Erythroblast (primary cell): ENCODE results near the gene CNPY3.

Experiments used
- DNase-seq, 2 experiments: peaks; one replicate each; lab custom pipeline; 2025; lab: John Stamatoyannopoulos, UW
- GATA1 ChIP-seq: IDR thresholded peaks from 2 replicates; pipeline ENCODE4 v1.6.1; 2011; ENCODE audit warnings: low read depth, mild to moderate bottlenecking, control low read depth, low read length, moderate library complexity
- POLR2A ChIP-seq: IDR thresholded peaks from 2 replicates; pipeline ENCODE4 v1.6.1; 2011; ENCODE audit warnings: mild to moderate bottlenecking, low read length

Gene CNPY3

DNA sequence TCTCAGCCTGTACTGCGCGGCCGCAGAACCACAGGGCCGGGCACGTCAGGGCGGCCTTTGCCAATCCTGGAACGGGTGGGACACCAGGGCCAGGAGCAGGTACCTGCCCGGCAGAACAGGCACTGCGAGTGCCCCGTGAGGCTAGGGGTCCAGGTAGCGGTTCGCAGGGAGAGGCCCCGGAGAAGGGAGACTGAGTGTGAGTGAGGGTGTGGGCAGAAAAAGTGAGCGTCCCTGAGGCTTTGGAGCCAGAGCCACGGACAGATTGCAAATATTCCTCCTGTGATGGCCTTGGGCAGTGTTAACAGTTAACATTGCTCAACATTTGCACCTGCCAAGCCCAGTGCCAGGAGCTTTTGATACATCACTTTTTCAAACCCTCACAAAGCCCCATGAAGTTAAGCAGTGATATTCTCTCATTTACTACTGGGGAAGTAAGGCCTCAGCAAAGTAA, 31.8 kb downstream of the CNPY3 start:
- no peak for TF ChIP-seq GATA1
- DNase-seq = no peak

DNA sequence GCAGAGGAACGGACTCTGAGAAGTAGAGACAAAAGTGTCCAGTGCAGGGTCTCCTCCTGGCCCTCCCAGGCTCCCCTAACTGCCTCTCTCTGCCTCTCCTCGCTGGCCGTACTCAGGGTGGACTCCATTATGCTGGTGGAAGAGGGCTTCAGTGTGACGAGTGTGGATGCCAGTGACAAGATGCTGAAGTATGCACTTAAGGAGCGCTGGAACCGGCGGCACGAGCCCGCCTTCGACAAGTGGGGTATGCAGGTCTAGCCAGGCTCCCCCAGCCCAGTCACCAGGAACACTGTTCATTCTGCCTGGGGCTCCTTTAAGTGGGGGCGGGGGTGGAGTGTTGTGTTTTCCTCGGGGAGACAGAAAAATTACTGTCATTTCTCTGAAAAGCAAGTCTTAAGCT, 32.8 kb downstream of the CNPY3 start:
- TF ChIP-seq POLR2A (no peak), GATA1 (no peak)
- no peak for DNase-seq

DNA sequence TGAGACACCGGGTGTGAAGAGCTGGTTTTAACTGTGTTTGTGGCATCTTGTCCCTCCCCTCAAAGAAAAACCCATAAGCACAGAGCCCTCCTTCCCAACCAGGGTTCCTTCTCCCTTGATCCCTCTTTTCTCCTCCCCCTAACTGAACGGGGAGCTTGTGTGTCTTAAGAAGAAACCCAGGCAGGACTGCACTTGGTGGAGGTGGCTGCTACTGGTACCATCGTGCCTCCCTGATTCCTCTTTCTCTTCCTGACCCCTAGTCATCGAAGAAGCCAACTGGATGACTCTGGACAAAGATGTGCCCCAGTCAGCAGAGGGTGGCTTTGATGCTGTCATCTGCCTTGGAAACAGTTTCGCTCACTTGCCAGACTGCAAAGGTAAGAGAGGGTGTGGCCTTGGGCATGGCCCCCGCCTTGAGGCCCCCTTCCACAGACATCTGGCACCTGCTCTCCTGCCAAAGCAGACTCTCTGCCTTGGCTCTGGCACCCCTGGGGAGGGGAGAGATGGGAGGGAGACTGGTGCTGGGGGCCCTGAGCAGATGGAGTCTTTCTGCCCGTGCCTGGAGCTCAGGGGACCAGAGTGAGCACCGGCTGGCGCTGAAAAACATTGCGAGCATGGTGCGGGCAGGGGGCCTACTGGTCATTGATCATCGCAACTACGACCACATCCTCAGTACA, 33.4 kb downstream of the CNPY3 start:
- TF ChIP-seq GATA1 = no peak
- no peak for DNase-seq

DNA sequence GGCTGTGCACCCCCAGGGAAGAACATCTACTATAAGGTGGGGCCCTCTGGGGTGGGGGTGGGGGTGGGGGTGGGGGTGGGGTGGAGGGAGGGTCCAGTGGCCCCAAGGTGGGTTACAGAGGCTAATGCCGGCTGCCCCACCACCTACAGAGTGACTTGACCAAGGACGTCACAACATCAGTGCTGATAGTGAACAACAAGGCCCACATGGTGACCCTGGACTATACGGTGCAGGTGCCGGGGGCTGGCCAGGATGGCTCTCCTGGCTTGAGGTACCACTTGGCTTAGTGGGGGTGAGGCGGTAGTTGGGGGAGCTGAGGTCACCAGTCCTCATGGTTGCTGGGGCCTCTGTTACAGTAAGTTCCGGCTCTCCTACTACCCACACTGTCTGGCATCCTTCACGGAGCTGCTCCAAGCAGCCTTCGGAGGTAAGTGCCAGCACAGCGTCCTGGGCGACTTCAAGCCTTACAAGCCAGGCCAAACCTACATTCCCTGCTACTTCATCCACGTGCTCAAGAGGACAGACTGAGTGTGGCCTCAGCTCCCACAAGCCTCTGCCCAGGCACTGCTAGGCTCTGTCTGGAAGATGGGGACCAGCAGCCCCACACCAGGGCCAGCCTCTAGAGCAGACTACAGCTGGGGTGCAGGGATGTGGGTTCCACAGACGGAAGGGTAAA, 34.0 kb downstream of the CNPY3 start:
- TF ChIP-seq GATA1 = no peak
- no peak for TF ChIP-seq POLR2A
- no peak for DNase-seq

DNA sequence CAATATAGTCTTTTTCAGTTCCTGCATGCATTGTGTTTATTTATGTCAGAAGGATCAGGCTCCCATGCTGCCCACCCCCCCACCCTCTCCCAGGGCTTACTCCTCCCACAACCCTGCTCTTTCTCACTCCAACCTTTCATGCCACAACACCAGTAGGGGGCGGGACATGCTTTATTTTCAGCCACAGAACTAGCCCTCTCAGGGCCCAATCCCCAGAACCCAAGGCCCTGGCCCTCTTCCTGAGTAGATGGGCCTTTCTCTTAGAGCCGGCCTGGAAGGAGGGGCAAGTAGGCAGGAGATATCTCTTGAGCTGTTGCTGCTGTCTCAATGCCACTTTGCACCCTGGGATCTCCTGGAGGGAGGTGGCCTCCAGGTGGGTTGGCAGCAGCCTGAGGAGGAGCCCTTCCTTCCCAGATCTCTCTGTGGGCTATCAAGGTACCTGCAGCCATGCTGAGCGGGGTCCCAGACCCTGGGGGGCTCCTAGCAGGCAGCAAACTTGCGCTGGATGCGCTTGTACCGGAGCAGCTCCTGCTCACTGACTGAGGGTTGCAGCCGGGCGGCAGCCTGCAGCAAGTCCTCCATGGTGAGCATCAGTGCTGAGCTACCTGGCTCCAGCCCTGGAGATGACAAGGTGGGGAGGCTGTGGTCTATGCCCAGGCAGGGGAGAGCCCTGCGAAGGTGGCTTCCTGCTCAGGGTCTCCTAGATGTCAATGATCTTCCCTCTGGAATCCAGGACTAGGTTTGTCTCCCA, 34.8 kb downstream of the CNPY3 start:
- TF ChIP-seq POLR2A (no peak), GATA1 (no peak)
- peak; percentile 70 to 73 for DNase-seq

DNA sequence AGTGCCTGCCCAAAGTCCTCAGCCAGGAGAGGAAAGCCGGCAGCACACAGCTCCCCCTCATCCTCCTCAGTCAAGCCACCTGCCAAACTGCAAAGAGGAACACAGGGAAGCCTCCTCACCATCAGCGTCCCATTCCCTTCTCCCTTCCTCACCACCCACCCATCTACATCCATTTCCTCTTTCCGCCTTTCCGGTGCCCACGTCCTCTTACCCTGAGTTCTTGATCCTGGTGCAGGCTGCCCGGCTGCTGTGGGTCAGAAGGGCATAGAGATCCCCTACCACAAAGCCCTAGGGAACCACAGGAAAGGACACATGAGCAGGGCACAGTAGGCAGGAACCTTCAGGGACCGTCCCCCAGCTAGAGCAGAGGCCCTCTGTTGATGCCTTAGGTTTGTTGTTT, 37.3 kb downstream of the CNPY3 start:
- no peak for TF ChIP-seq GATA1
- TF ChIP-seq POLR2A = no peak
- no peak for DNase-seq

DNA sequence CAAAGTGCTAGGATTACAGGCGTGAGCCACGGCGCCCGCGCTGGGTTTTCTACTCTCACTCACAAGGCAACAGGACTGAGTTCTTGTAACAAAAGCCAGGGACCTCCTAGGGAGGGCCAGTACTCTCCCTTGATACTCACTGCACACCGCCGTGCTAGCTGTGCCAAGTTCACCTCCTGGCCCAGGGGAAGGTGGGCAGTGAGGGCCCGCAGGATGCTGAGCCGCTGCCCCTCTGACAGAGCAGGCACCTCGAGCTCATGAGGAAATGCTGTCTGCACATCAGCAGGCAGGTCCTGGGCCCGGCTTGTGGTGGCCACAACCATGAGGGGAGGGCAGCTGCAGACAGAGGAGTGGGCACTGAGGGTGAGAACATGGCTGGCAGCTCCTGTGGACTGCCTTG, 37.9 kb downstream of the CNPY3 start:
- TF ChIP-seq POLR2A (no peak), GATA1 (no peak)
- no peak for DNase-seq

DNA sequence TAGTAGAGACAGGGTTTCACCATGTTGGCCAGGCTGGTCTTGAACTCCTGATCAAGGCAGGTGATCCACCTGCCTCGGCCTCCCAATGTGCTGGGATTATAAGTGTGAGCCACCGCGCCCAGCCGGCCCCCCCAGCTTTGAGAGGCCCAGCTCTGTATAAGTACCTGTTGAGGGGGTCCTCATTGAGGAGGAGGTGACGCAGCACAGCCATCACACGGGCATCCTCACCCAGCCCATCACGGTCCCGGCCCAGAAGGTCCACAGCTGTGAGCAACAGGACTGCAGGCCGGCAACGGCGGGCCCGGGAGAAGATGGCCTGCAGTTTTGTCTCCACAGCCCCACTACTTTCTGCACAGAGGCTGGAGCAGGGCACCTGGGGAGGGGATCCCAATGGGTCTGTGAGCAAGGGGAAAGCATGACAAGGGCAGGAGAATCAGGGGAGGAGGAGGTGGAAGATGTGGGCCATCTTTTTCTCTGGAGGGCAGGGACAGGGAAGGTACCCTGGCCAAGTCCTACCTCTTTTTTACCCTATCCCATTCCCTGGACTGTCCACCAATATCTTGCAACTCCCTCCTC, 38.9 kb downstream of the CNPY3 start:
- no peak for DNase-seq
- TF ChIP-seq POLR2A (no peak), GATA1 (no peak)

DNA sequence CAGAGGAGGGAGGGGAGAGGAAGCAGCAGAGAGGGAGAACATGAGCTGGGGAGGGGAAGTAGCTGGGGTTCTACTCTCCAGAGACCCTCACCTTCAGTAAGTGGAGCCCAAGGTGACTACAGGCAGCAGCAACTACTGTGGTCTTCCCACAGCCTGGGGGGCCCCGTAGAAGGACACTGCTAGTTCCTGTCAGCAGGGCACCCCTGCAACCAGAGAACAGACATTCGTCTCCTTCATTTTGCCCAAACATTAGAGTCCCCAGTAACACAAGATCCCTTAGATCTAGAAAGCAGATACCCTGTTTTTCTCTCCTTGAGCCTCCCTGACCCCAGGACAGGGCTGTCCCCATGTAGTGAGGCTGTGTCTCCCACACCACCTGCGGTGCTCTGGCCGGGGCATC, 39.5 kb downstream of the CNPY3 start:
- TF ChIP-seq POLR2A (no peak), GATA1 (no peak)
- no peak for DNase-seq

DNA sequence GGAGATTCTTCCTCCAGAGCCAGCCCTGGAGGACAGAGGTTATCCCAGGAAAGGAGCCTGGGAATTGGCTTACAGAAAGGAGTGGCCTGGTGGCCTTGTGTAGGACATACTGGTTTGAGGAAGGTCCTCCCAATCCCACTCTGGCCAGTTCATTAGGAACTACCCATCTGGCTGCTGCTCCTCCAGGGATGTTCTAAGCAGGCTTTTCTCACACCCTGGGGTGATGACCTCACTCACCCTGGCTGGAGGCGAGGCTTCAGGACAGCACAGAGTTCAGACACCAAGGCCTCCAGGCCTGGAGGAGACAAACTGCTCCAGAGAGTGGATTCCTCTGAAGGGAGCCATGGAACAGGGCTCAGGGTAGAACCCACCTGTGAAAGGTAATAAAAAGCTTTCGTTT, 40.2 kb downstream of the CNPY3 start:
- no peak for TF ChIP-seq GATA1
- TF ChIP-seq POLR2A = no peak
- peak in 1 of 2 experiments; percentile 35 for DNase-seq

DNA sequence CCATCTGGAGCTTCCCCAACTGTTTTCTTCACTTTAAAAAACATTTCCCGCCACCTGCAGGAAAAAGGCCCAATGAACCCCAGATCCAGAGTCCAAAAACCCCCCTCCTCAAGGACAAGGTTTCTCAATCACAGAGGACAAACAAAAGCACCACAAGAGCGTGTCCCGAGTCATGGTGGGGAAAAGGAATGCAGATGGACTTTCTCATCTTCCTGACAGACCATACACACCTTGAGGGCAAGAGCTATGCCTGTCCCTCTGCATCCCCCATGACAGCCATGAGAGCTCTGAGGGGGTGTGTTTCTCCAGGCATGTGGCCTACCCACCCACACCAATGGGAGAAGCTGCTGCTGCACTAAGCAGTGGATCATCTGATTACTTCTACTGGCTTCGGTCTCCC, 40.7 kb downstream of the CNPY3 start:
- DNase-seq = no peak
- no peak for TF ChIP-seq GATA1

DNA sequence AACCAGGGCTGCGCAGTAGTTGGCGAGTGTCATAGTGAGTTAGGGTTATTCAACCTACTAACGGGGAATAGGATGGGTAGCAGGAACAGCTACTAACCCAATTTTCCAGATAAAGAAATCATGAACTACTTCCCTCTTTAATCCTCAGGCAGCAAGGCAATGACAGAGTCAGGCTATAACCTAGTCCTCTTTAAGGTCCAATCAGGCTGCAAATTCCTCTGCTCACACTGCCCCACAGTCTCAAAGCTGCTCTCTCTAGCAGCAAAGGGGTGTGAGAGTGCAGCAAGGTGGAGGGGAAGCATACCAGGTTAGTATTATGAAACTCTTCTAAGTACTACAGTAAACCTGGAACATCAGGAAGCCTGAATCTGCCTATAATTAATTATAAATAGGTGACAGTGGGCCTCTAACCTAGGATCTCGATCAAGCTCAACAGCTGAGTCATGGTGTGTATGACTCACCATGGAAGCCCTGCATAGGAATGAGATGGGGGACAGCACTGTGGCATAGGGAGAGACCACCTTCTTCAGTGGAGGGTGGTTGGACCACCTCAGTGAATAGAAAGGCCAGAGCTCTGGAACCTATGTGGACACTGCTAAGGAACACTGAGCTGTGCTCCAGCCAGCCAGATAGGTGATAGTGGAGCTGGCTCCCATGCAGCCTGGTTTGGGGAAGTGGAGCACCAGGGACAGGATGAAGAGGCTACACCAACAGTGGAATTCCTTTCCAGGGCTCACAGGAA, 41.8 kb downstream of the CNPY3 start:
- DNase-seq = peak; percentile 72 to 84
- no peak for TF ChIP-seq POLR2A
- no peak for TF ChIP-seq GATA1

DNA sequence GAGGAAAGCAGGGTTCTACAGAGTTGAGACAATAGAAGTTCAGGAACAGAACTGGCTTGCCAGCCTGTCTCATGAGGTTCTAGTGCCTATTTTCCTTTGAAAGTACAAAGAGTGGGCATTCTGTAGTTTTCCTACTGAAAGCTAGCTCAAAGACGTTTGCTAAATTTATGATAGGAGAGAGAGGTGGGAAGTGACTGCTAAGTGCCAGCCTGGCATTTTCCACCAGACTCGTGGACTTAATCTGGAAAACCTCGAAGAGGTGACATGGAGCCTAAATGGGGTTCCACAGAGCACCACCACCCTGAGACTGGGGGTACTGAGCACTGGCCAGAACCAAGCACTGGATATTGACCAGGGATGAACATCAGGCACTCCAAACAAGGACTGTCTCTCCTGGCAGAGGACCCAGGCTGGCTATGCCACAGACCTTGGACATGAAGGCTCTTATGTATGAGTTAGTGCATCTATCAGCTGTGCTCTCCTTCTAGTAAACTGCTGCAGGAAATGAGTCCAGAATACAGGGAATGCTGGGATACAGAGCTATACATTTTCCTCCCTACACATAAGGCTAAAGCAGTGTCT, 42.6 kb downstream of the CNPY3 start:
- DNase-seq = no peak
- TF ChIP-seq GATA1 (no peak), POLR2A (no peak)

DNA sequence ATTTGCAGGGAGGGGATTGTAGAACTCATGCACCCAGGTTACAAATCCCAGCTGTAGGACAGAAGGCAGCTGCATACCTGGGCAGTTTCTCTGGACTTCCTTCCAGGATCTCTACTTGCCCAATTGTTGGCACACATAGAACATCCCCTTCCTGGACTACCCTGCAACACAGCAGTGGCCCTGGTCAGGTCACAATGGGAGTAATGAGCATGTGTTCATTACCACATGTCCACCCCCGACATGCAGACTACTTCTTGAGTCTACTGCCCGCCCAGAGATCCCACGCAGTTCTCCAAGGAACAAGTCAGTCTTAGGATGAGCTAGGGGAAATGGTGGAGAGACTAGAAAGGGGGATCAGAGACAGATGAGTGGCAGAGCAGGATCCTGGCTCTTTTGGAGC, 44.6 kb downstream of the CNPY3 start:
- TF ChIP-seq POLR2A (no peak), GATA1 (no peak)
- DNase-seq = no peak
